Right lobe of liver (tissue), 4 donors: ENCODE data around the gene FOLR3.

ENCODE experiments used
- CTCF ChIP-seq, 4 donors: fragments of 200-600 bp in 3 of 4; fragments of 450-650 bp in 1 of 4; IDR thresholded peaks; one replicate each; pipeline versions ENCODE4 v1.5.1 to v1.8.0; 2016 to 2022; ENCODE audit warnings: antibody characterized with exemption in 4 of 4, mild to moderate bottlenecking in 2 of 4
- POLR2A ChIP-seq: fragments of 450-650 bp; IDR thresholded peaks from one replicate; pipeline ENCODE4 v1.6.1; 2017; ENCODE audit warnings: antibody characterized with exemption, mild to moderate bottlenecking
- donor health status: DM: no; HTN: no; CAD: no.
- donor health status: DM: no; HTN: no; CAD: no.
- donor health status: DM: no; HTN: yes; CAD: no.

GRCh38 chr11:72174302-72175070, 39.0 kb downstream of the FOLR3 start:
- TF ChIP-seq POLR2A (no peak), CTCF (IDR thresholded peaks at IDR 0.05) (no peak)
